Left lung (tissue), 14 donors: ENCODE results near the gene MAGEE1. TPM values are rescaled to one million over a fixed set of nuclear protein-coding genes. Genes with fewer than 3 reads are reported as not detected.

Experiments used
- ATAC-seq: fragments of 200-7000 bp; cut with Tn5 transposase; one replicate; pipeline ENCODE4 v1.9.1; 2020; ENCODE audit warnings: moderate library complexity
- DNase-seq, 4 donors: peaks; one replicate each; pipeline ENCODE4 v3.0.0-alpha.2; 2013 to 2020
- H3K27ac ChIP-seq, 2 donors: fragments of 200-600 bp; sonication (generic) in 1 of 2; one replicate each; pipeline versions ENCODE4 v1.5.0 to v1.8.0; 2020 to 2021
- H3K27me3 ChIP-seq, 2 donors: fragments of 200-600 bp; sonication (generic) in 1 of 2; one replicate each; pipeline versions ENCODE4 v1.5.0 to v1.8.0; 2020 to 2021
- H3K36me3 ChIP-seq, 2 donors: fragments of 200-600 bp; sonication (generic) in 1 of 2; one replicate each; pipeline versions ENCODE4 v1.5.0 to v1.8.0; 2020 to 2021
- H3K4me1 ChIP-seq, 2 donors: fragments of 200-600 bp; one replicate each; pipeline ENCODE4 v1.8.0; 2021
- H3K4me3 ChIP-seq, 2 donors: fragments of 200-600 bp; sonication (generic) in 1 of 2; one replicate each; pipeline versions ENCODE4 v1.5.0 to v1.8.0; 2020 to 2021; ENCODE audit warnings: mild to moderate bottlenecking in 1 of 2
- H3K9me3 ChIP-seq, 2 donors: fragments of 200-600 bp; sonication (generic) in 1 of 2; one replicate each; pipeline versions ENCODE4 v1.5.0 to v1.8.0; 2020 to 2021
- intact Hi-C, 2 donors: fragments of 100-400 bp; cut with DNase I; formaldehyde crosslinking; loops; one replicate each; pipeline versions ENCODE4 v1.11.2 to v1.14.2; 2022
- long read RNA-seq, 12 donors: library from polyadenylated mRNA in 2 of 12; unstranded in 2 of 12; transcript quantifications; one replicate each; pipeline ENCODE4 v2.0.0 and lab custom pipeline, GENCODE V29; 2019 to 2026
- polyA plus RNA-seq, 6 donors: library from polyadenylated mRNA; unstranded; fragments of 120-200 nt; gene quantifications; one replicate each; pipeline ENCODE4 v1.2.1, GENCODE V29; 2013; ENCODE audit not compliant: insufficient read length in 6 of 6
- total RNA-seq, 2 donors: library from RNA; stranded (reverse); fragmentation: NEBNext Ultra II Directional; extraction: Animal tissue kit (Norgen Biotek cat#: 25700); gene quantifications; one replicate each; pipeline ENCODE4 v1.2.1, GENCODE V29; 2021
- TF ChIP-seq, protein P1 (sequence below), 2 donors: fragments of 200-600 bp; sonication (generic) in 1 of 2; IDR thresholded peaks; one replicate each; pipeline versions ENCODE4 v1.5.0 to v1.8.0; 2021; ENCODE audit warnings: antibody characterized with exemption in 2 of 2
- donor health status: DM: no; HTN: yes; CAD: no.
- donor health status: DM: no; HTN: no; CAD: no.

MAGEE1 gene, protein sequence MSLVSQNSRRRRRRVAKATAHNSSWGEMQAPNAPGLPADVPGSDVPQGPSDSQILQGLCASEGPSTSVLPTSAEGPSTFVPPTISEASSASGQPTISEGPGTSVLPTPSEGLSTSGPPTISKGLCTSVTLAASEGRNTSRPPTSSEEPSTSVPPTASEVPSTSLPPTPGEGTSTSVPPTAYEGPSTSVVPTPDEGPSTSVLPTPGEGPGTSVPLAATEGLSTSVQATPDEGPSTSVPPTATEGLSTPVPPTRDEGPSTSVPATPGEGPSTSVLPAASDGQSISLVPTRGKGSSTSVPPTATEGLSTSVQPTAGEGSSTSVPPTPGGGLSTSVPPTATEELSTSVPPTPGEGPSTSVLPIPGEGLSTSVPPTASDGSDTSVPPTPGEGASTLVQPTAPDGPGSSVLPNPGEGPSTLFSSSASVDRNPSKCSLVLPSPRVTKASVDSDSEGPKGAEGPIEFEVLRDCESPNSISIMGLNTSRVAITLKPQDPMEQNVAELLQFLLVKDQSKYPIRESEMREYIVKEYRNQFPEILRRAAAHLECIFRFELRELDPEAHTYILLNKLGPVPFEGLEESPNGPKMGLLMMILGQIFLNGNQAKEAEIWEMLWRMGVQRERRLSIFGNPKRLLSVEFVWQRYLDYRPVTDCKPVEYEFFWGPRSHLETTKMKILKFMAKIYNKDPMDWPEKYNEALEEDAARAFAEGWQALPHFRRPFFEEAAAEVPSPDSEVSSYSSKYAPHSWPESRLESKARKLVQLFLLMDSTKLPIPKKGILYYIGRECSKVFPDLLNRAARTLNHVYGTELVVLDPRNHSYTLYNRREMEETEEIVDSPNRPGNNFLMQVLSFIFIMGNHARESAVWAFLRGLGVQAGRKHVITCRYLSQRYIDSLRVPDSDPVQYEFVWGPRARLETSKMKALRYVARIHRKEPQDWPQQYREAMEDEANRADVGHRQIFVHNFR
- total RNA-seq (1 to 10 TPM; 2.0 to 3.8 TPM), polyA plus RNA-seq (1 to 10 TPM; 4.7 to 5.5 (median 5.1) TPM)
- long read RNA-seq, donor 1, transcript MAGEE1-201 (1 exons, 3,630 nt): major isoform, 7 of 7 reads
- long read RNA-seq, donor 1, partial matches to known transcripts: 0 of 7 reads
- long read RNA-seq, donor 1, other reads (novel, unspliced or antisense): 0 of 7 reads
- long read RNA-seq, donor 2, transcript MAGEE1-201 (1 exons, 3,630 nt): major isoform, 13 of 13 reads
- long read RNA-seq, donor 2, partial matches to known transcripts: 0 of 13 reads
- long read RNA-seq, donor 2, other reads (novel, unspliced or antisense): 0 of 13 reads
- long read RNA-seq, donor 3, partial matches to known transcripts: 0 of 4 reads
- long read RNA-seq, donor 3, other reads (novel, unspliced or antisense): 0 of 4 reads
- long read RNA-seq, donor 4, partial matches to known transcripts: 0 of 2 reads
- long read RNA-seq, donor 4, other reads (novel, unspliced or antisense): 0 of 2 reads
- long read RNA-seq, donor 5, transcript MAGEE1-201 (1 exons, 3,630 nt): major isoform, 7 of 7 reads
- long read RNA-seq, donor 5, partial matches to known transcripts: 0 of 7 reads
- long read RNA-seq, donor 5, other reads (novel, unspliced or antisense): 0 of 7 reads
- long read RNA-seq, donor 6, transcript MAGEE1-201 (1 exons, 3,630 nt): major isoform, 13 of 13 reads
- long read RNA-seq, donor 6, partial matches to known transcripts: 0 of 13 reads
- long read RNA-seq, donor 6, other reads (novel, unspliced or antisense): 0 of 13 reads
- long read RNA-seq, donor 7, partial matches to known transcripts: 0 of 2 reads
- long read RNA-seq, donor 7, other reads (novel, unspliced or antisense): 0 of 2 reads
- long read RNA-seq, donor 8, transcript MAGEE1-201 (1 exons, 3,630 nt): major isoform, 8 of 8 reads
- long read RNA-seq, donor 8, partial matches to known transcripts: 0 of 8 reads
- long read RNA-seq, donor 8, other reads (novel, unspliced or antisense): 0 of 8 reads
- long read RNA-seq, donor 9, partial matches to known transcripts: 0 of 1 reads
- long read RNA-seq, donor 9, other reads (novel, unspliced or antisense): 0 of 1 reads
- long read RNA-seq, donor 10: 0 reads
- long read RNA-seq, donor 11, transcript MAGEE1-201 (1 exons, 3,630 nt): major isoform, 64 of 64 reads
- long read RNA-seq, donor 11, partial matches to known transcripts: 0 of 64 reads
- long read RNA-seq, donor 11, other reads (novel, unspliced or antisense): 0 of 64 reads
- long read RNA-seq, donor 12, partial matches to known transcripts: 0 of 3 reads
- long read RNA-seq, donor 12, other reads (novel, unspliced or antisense): 0 of 3 reads

DNA sequence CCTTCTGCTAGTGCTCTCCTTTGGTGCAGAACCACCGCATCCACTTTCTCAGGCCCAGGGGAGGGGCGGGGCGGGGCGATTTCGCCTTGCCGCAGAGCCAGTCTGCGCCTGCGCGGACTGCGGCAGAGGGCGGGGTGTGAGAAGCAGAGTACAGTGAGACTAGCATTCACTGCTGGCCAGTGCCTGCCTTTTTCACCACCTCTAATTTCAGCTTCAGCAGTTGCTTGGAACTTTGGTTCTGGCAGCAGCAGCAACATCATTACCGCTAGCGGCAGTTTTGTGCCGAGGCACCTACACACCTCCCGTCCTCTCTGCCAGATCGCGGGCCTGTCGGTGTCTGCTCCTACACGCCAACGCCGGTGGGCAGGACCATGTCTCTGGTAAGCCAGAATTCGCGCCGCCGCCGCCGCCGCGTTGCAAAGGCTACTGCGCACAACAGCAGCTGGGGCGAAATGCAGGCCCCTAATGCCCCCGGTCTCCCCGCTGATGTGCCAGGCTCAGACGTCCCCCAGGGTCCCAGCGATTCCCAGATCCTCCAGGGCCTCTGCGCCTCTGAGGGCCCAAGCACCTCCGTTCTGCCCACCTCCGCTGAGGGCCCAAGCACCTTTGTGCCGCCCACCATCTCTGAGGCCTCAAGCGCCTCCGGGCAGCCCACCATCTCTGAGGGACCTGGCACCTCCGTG is at the start of gene MAGEE1:
Gene MAGEE1, plus strand, starts transcription at position 151 of the 683 bp plus-strand sequence. Its CDS starts 221 bp downstream, at position 372.
- ATAC-seq: peak; percentile 98
- H3K4me3 ChIP-seq: peak within 1 kb of the TSS; percentile 42 to 47
- DNase-seq: peak; percentile 70 to 85 (median 76)
- peaks cover 0 to 11% of the 10 kb centered on the region in 2 donors for H3K27me3 ChIP-seq
- no peaks in the 10 kb centered on the region for H3K4me1 ChIP-seq
- H3K27ac ChIP-seq: no peak within 1 kb of the TSS
- intact Hi-C loops: no loop called here
- H3K9me3 ChIP-seq: no peaks in the 10 kb centered on the region
- H3K36me3 ChIP-seq: no peaks in the 10 kb centered on the region
- TF ChIP-seq, protein P1, sequence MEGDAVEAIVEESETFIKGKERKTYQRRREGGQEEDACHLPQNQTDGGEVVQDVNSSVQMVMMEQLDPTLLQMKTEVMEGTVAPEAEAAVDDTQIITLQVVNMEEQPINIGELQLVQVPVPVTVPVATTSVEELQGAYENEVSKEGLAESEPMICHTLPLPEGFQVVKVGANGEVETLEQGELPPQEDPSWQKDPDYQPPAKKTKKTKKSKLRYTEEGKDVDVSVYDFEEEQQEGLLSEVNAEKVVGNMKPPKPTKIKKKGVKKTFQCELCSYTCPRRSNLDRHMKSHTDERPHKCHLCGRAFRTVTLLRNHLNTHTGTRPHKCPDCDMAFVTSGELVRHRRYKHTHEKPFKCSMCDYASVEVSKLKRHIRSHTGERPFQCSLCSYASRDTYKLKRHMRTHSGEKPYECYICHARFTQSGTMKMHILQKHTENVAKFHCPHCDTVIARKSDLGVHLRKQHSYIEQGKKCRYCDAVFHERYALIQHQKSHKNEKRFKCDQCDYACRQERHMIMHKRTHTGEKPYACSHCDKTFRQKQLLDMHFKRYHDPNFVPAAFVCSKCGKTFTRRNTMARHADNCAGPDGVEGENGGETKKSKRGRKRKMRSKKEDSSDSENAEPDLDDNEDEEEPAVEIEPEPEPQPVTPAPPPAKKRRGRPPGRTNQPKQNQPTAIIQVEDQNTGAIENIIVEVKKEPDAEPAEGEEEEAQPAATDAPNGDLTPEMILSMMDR (IDR thresholded peaks at IDR 0.05): no peak

DNA sequence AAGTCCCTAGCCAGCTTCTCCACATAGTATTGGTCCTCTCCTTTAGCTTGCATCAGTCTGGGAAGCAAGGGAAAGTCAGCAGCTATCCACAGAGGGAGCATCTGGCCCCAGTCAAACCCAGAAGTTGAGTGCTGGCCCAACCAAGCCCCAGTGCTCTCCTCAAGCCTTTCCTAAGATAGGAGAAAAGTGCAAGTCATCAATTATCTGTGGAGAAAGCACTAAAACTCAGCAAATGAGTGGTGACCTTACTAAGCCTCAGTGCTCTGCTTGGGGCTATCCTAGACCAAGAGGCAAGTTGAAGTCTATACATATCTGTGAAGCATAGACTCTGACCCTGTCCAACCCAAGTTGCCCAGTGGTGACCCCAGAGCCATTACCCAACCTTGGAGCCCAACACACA is 28.5 kb upstream of the MAGEE1 start:
- H3K27me3 ChIP-seq: peaks cover 0 to 4% of the 10 kb centered on the region in 2 donors
- no peaks in the 10 kb centered on the region for H3K4me1 ChIP-seq
- H3K9me3 ChIP-seq: no peaks in the 10 kb centered on the region
- TF ChIP-seq, protein P1 (IDR thresholded peaks at IDR 0.05): no peak
- DNase-seq (no peak), ATAC-seq (no peak)
- intact Hi-C loops: no loop called here
- H3K36me3 ChIP-seq: no peaks in the 10 kb centered on the region
- H3K4me3 ChIP-seq: no peak overlapping the region
- no peak overlapping the region for H3K27ac ChIP-seq

DNA sequence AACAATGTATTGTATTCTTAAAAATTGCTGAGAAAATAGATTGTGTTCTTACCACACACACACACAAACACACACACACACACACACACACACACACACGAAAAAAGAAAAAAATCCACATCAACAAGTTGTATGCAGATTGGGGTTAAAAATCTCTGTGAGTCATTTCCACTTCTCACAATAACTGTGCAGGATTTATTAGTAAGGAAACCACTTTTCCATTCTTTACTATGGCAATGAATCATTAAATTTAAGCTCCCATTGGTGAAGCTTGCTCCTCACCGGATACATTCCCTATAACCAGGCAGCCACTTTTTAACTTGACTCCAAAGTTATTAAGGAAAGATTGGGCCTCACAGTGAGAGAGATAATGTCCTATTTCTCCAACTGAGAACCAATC is 19.7 kb upstream of the MAGEE1 start:
- DNase-seq (no peak), ATAC-seq (no peak)
- no peak overlapping the region for H3K4me3 ChIP-seq
- intact Hi-C loops: no loop called here
- no peaks in the 10 kb centered on the region for H3K27me3 ChIP-seq
- no peaks in the 10 kb centered on the region for H3K36me3 ChIP-seq
- H3K27ac ChIP-seq: no peak overlapping the region
- TF ChIP-seq, protein P1 (IDR thresholded peaks at IDR 0.05): no peak
- H3K4me1 ChIP-seq: no peaks in the 10 kb centered on the region
- no peaks in the 10 kb centered on the region for H3K9me3 ChIP-seq
